HepG2 (cell line): ENCODE measurements around the gene ICAM5. TPM values are rescaled to one million over a fixed set of nuclear protein-coding genes. Genes with fewer than 3 reads are reported as not detected.

Source experiments
- CEBPZ ChIP-seq: IDR thresholded peaks from 2 replicates; pipeline ENCODE4 v1.6.1; 2012; ENCODE audit warnings: low read length, improper control_type of control experiment
- KLF11 ChIP-seq: IDR thresholded peaks from 2 replicates; pipeline ENCODE4 v1.6.1; 2016; ENCODE audit warnings: missing compliant biosample characterization
- KLF15 ChIP-seq: sonication (generic); formaldehyde crosslinking; IDR thresholded peaks from 2 replicates; pipeline ENCODE4 v1.8.1; 2023; ENCODE audit warnings: borderline replicate concordance, mild to moderate bottlenecking, inconsistent platforms, missing genetic modification reagents, mixed read lengths
- NFE2L1 ChIP-seq: sonication (generic); formaldehyde crosslinking; IDR thresholded peaks from 2 replicates; pipeline ENCODE4 v1.4.0; 2020; ENCODE audit warnings: missing genetic modification reagents, mild to moderate bottlenecking, borderline replicate concordance
- POGK ChIP-seq: sonication (generic); formaldehyde crosslinking; conservative IDR thresholded peaks from 2 replicates; pipeline ENCODE4 v1.8.0; 2022; ENCODE audit warnings: mild to moderate bottlenecking, moderate library complexity, missing genetic modification reagents
- RNF2 ChIP-seq: fragments of 450-650 bp; conservative IDR thresholded peaks from 2 replicates; pipeline ENCODE4 v1.6.1; 2016; ENCODE audit warnings: low read depth
- SKIL ChIP-seq: sonication (generic); formaldehyde crosslinking; IDR thresholded peaks from 2 replicates; pipeline ENCODE4 v1.8.0; 2022; ENCODE audit warnings: missing genetic modification reagents, mild to moderate bottlenecking, moderate library complexity, borderline replicate concordance
- TGIF2 ChIP-seq: IDR thresholded peaks from 2 replicates; pipeline ENCODE4 v1.6.1; 2016; ENCODE audit warnings: control low read depth, missing compliant biosample characterization
- ZNF292 ChIP-seq: sonication (generic); formaldehyde crosslinking; IDR thresholded peaks from 2 replicates; pipeline ENCODE4 v1.8.1; 2022; ENCODE audit warnings: mild to moderate bottlenecking, low read depth, missing genetic modification reagents, borderline replicate concordance
- ZNF646 ChIP-seq: sonication (generic); formaldehyde crosslinking; IDR thresholded peaks from 2 replicates; pipeline ENCODE4 v1.9.0; 2021; ENCODE audit warnings: mild to moderate bottlenecking, missing genetic modification reagents
- ZNF691 ChIP-seq: sonication (generic); formaldehyde crosslinking; IDR thresholded peaks from 2 replicates; pipeline ENCODE4 v1.4.0; 2020; ENCODE audit warnings: missing genetic modification reagents, low read depth, mild to moderate bottlenecking, borderline replicate concordance
- ZNF780A ChIP-seq: sonication (generic); formaldehyde crosslinking; IDR thresholded peaks from 2 replicates; pipeline ENCODE4 v1.8.0; 2022; ENCODE audit warnings: mild to moderate bottlenecking, missing genetic modification reagents, moderate library complexity
- polyA plus RNA-seq, 8 experiments: library from polyadenylated mRNA; depleted of rRNA in 3 of 8; stranded (reverse) in 7 of 8; unstranded in 1 of 8; fragments of >200 nt; fragmentation: Illumina TruSeq in 4 of 8; extraction: Trizol in 4 of 8; gene quantifications; 2 replicates each; pipeline versions ENCODE4 v1.2.1 to v1.2.3, GENCODE V29; 2011 to 2016; ENCODE audit warnings: low read depth in 4 of 8, missing spikeins in 1 of 8, mixed read lengths in 1 of 8; ENCODE audit not compliant: insufficient read depth in 1 of 8
- total RNA-seq, 5 experiments: library from RNA; depleted of rRNA; stranded (reverse); fragments of >200 nt; fragmentation: Illumina TruSeq; extraction: Trizol; gene quantifications; 2 replicates each; pipeline ENCODE4 v1.2.3, GENCODE V29; 2016; ENCODE audit warnings: low read depth in 1 of 5

Gene ICAM5
- total and polyA plus RNA-seq, 2 of the 13 experiments (the other 11 are each of a cell fraction or from before 2014, with no cell fraction given), result 0.46 to 1.6 TPM

GRCh38 chr19:10270616-10271394 is 18.9 kb upstream of the ICAM5 start, which contains the start of gene ICAM1 (continued):
- peak; percentile 70; the same call in 1 of the 2 replicates for TF ChIP-seq SKIL (CRISPR knock-in tag)
- TF ChIP-seq KLF15 (CRISPR knock-in tag), result peak; percentile 62; the same call in 1 of the 2 replicates
- peak; percentile 78; the same call in 1 of the 2 replicates for TF ChIP-seq ZNF292 (CRISPR knock-in tag)
- TF ChIP-seq NFE2L1, result 0 out of 2 replicates have a peak, but pooled peaks have one; percentile 31
- TF ChIP-seq POGK (CRISPR knock-in tag), result peak; percentile 78
- no peak for TF ChIP-seq ZNF646 (CRISPR knock-in tag)
- TF ChIP-seq TGIF2 (CRISPR knock-in tag), result peak; percentile 33; the same call in 1 of the 2 replicates
- TF ChIP-seq KLF11 (CRISPR knock-in tag), result peak; percentile 52; the same call in 1 of the 2 replicates
- no peak for TF ChIP-seq CEBPZ
- 0 out of 2 replicates have a peak, but pooled peaks have one; percentile 15 for TF ChIP-seq ZNF780A (CRISPR knock-in tag)
- no peak for TF ChIP-seq ZNF691 (CRISPR knock-in tag)
- TF ChIP-seq RNF2, result peak; percentile 80; the same call in 1 of the 2 replicates
